ENCODE data around the gene PAQR5. TPM values are rescaled to one million over a fixed set of nuclear protein-coding genes. Genes with fewer than 3 reads are reported as not detected.

Gene PAQR5
- total RNA-seq, 1 donor: 1.1 TPM

- no peak for DNase-seq (ENCODE audit: insufficient read length, low spot score, missing footprints)
- Histone ChIP-seq H3K27ac (ENCODE audit: low read depth, low read length) (no peak overlapping the region), H3K79me2 (ENCODE audit: insufficient read depth, low read length) (no peaks in the 10 kb centered on the region), H3K9me3 (ENCODE audit: low read depth, low read length) (no peaks in the 10 kb centered on the region), H3K4me2 (ENCODE audit: insufficient read depth, low read length) (no peak overlapping the region), H3K36me3 (ENCODE audit: insufficient read depth, low read length) (no peaks in the 10 kb centered on the region), H4K20me1 (ENCODE audit: insufficient read depth, low read length) (no peaks in the 10 kb centered on the region), H2AFZ (ENCODE audit: low read length) (no peak overlapping the region), H3K27me3 (ENCODE audit: insufficient read depth, low read length) (no peaks in the 10 kb centered on the region), H3K4me1 (ENCODE audit: insufficient read depth, low read length) (no peaks in the 10 kb centered on the region), H3K4me3 (ENCODE audit: insufficient read depth, low read length) (no peak overlapping the region)
- TF ChIP-seq, protein P1, sequence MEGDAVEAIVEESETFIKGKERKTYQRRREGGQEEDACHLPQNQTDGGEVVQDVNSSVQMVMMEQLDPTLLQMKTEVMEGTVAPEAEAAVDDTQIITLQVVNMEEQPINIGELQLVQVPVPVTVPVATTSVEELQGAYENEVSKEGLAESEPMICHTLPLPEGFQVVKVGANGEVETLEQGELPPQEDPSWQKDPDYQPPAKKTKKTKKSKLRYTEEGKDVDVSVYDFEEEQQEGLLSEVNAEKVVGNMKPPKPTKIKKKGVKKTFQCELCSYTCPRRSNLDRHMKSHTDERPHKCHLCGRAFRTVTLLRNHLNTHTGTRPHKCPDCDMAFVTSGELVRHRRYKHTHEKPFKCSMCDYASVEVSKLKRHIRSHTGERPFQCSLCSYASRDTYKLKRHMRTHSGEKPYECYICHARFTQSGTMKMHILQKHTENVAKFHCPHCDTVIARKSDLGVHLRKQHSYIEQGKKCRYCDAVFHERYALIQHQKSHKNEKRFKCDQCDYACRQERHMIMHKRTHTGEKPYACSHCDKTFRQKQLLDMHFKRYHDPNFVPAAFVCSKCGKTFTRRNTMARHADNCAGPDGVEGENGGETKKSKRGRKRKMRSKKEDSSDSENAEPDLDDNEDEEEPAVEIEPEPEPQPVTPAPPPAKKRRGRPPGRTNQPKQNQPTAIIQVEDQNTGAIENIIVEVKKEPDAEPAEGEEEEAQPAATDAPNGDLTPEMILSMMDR (IDR thresholded peaks at IDR 0.05; ENCODE audit: extremely low read depth, low read depth, low read length): no peak
Observed at GRCh38 chr15:69357773-69358771, 59.4 kb downstream of the PAQR5 start.

GRCh38 chr15:69358850-69359249, 60.1 kb downstream of the PAQR5 start:
- Histone ChIP-seq H3K27me3 (ENCODE audit: insufficient read depth, low read length) (no peaks in the 10 kb centered on the region), H3K4me1 (ENCODE audit: insufficient read depth, low read length) (no peaks in the 10 kb centered on the region), H3K4me3 (ENCODE audit: insufficient read depth, low read length) (no peak overlapping the region), H4K20me1 (ENCODE audit: insufficient read depth, low read length) (no peaks in the 10 kb centered on the region), H3K36me3 (ENCODE audit: insufficient read depth, low read length) (no peaks in the 10 kb centered on the region), H2AFZ (ENCODE audit: low read length) (no peak overlapping the region), H3K79me2 (ENCODE audit: insufficient read depth, low read length) (no peaks in the 10 kb centered on the region), H3K4me2 (ENCODE audit: insufficient read depth, low read length) (no peak overlapping the region), H3K9me3 (ENCODE audit: low read depth, low read length) (no peaks in the 10 kb centered on the region), H3K27ac (ENCODE audit: low read depth, low read length) (no peak overlapping the region)
- DNase-seq (ENCODE audit: insufficient read length, low spot score, missing footprints): no peak
- TF ChIP-seq, protein P1 (IDR thresholded peaks at IDR 0.05; ENCODE audit: extremely low read depth, low read depth, low read length): no peak

GRCh38 chr15:69359722-69360121, 61.0 kb downstream of the PAQR5 start:
- TF ChIP-seq, protein P1 (IDR thresholded peaks at IDR 0.05; ENCODE audit: extremely low read depth, low read depth, low read length): no peak
- Histone ChIP-seq H3K4me1 (ENCODE audit: insufficient read depth, low read length) (no peaks in the 10 kb centered on the region), H3K27me3 (ENCODE audit: insufficient read depth, low read length) (no peaks in the 10 kb centered on the region), H3K27ac (ENCODE audit: low read depth, low read length) (no peak overlapping the region), H3K79me2 (ENCODE audit: insufficient read depth, low read length) (no peaks in the 10 kb centered on the region), H3K4me3 (ENCODE audit: insufficient read depth, low read length) (no peak overlapping the region), H3K4me2 (ENCODE audit: insufficient read depth, low read length) (no peak overlapping the region), H4K20me1 (ENCODE audit: insufficient read depth, low read length) (no peaks in the 10 kb centered on the region), H3K9me3 (ENCODE audit: low read depth, low read length) (no peaks in the 10 kb centered on the region), H2AFZ (ENCODE audit: low read length) (no peak overlapping the region), H3K36me3 (ENCODE audit: insufficient read depth, low read length) (no peaks in the 10 kb centered on the region)
- DNase-seq (ENCODE audit: insufficient read length, low spot score, missing footprints): no peak

DNA sequence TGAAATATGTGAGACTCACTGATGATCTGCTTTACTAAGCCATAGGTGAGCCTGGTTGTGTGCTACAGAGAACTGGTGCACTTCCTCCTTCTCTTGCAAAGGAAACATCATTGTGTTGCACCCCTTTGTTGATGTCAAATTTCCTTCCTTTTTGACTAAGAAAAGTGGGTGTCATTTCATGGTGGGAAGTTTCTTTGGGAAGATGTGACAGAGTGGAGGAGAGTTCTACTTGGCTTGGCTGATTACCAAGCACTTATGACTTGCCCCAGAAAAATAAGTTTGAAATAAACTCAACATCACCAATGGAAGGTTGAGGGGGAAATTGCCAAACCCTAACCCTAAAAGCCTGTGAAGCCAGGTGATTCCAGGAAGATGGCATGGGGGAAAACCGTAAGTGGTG, 61.9 kb downstream of the PAQR5 start:
- H3K4me1 ChIP-seq (ENCODE audit: insufficient read depth, low read length): no peaks in the 10 kb centered on the region
- H3K79me2 ChIP-seq (ENCODE audit: insufficient read depth, low read length): no peaks in the 10 kb centered on the region
- H2AFZ ChIP-seq (ENCODE audit: low read length): no peak overlapping the region
- no peak overlapping the region for H3K4me3 ChIP-seq (ENCODE audit: insufficient read depth, low read length)
- H3K27ac ChIP-seq (ENCODE audit: low read depth, low read length): no peak overlapping the region
- H4K20me1 ChIP-seq (ENCODE audit: insufficient read depth, low read length): no peaks in the 10 kb centered on the region
- no peaks in the 10 kb centered on the region for H3K27me3 ChIP-seq (ENCODE audit: insufficient read depth, low read length)
- H3K4me2 ChIP-seq (ENCODE audit: insufficient read depth, low read length): no peak overlapping the region
- no peaks in the 10 kb centered on the region for H3K9me3 ChIP-seq (ENCODE audit: low read depth, low read length)
- no peak for DNase-seq (ENCODE audit: insufficient read length, low spot score, missing footprints)
- TF ChIP-seq, protein P1 (IDR thresholded peaks at IDR 0.05; ENCODE audit: extremely low read depth, low read depth, low read length): no peak
- no peaks in the 10 kb centered on the region for H3K36me3 ChIP-seq (ENCODE audit: insufficient read depth, low read length)
